ENCODE results near the gene IMPG1. TPM values are rescaled to one million over a fixed set of nuclear protein-coding genes. Genes with fewer than 3 reads are reported as not detected.

IMPG1 gene
- total RNA-seq, 6 experiments from 2014 or later: not detected

- TF ChIP-seq CTCF (IDR thresholded peaks at IDR 0.05) (no peak), POLR2A (IDR thresholded peaks at IDR 0.05) (no peak)
- intact Hi-C loops (cut with DNase I): no loop called here
- WGBS (ENCODE audit: insufficient coverage, low coverage, low lambda C conversion rate, missing lambda C conversion rate): 88% methylated on average over 4 of the region's 4 CpGs
- H3K4me3 ChIP-seq: no peak overlapping the region
- no peak for DNase-seq
- H3K4me1 ChIP-seq: no peaks in the 10 kb centered on the region
- H3K36me3 ChIP-seq: no peaks in the 10 kb centered on the region
- H3K27ac ChIP-seq: no peak overlapping the region
- H3K9me3 ChIP-seq: no peaks in the 10 kb centered on the region
- ATAC-seq: no peak
- no peaks in the 10 kb centered on the region for H3K27me3 ChIP-seq
These were observed 96.6 kb downstream of the IMPG1 start for GRCh38 chr6:75975904-75976303.

DNA sequence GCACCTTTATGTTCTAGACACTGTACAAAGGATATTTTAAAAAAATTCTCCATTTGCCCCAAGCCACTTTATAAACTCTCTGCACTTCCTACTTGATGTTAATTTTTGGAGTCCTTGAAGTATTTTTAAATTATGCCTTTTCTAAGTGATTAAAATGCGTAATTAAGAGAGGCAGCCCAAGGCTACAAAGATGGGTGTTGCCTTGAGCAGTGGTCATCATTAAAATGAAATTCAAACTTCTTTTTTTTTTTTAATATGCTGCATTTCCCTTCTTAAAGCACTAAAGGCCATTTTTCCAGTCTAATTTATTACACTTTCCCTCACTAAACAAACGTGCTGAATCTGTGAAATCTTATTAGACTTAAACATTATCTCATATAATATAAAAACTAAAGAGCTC is 102.4 kb downstream of the IMPG1 start:
- Histone ChIP-seq H3K9me3 (no peaks in the 10 kb centered on the region), H3K27me3 (no peaks in the 10 kb centered on the region), H3K4me1 (no peaks in the 10 kb centered on the region), H3K27ac (no peak overlapping the region), H3K36me3 (no peaks in the 10 kb centered on the region), H3K4me3 (no peak overlapping the region)
- intact Hi-C loops (cut with DNase I): no loop called here
- TF ChIP-seq POLR2A (IDR thresholded peaks at IDR 0.05): no peak
- no peak for TF ChIP-seq CTCF (IDR thresholded peaks at IDR 0.05)
- DNase-seq (no peak), ATAC-seq (no peak)
- WGBS (ENCODE audit: insufficient coverage, low coverage, low lambda C conversion rate, missing lambda C conversion rate): 58% methylated on average over 2 of the region's 2 CpGs

DNA sequence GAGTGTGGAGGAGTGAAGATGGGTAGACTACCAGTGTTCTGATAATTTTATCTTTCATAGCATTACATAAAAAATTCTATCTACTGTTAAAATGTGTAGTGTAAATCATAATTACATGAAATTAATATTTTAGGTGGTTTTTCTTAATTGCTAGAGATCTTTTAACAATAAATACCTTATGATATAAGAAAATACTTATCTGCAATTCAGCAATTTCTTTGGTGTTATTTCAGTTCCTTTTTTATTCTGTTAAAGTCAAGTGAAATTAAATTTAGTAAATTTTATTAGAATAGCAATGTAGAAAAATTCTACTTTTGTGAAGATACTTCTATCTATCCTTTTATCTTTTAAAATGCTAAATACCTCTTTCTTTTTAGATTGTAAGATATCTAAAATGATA is 104.3 kb downstream of the IMPG1 start:
- no peaks in the 10 kb centered on the region for H3K9me3 ChIP-seq

GRCh38 chr6:75963569-75963968 is 108.9 kb downstream of the IMPG1 start:
- WGBS (ENCODE audit: insufficient coverage, low coverage, low lambda C conversion rate, missing lambda C conversion rate): 61% methylated on average over 1 of the region's 1 CpG
- H3K36me3 ChIP-seq: no peaks in the 10 kb centered on the region
- no peaks in the 10 kb centered on the region for H3K27me3 ChIP-seq
- no peaks in the 10 kb centered on the region for H3K9me3 ChIP-seq
- intact Hi-C loops (cut with DNase I): no loop called here
- ATAC-seq (no peak), DNase-seq (no peak)
- H3K4me3 ChIP-seq: no peak overlapping the region
- H3K27ac ChIP-seq: no peak overlapping the region
- TF ChIP-seq CTCF (IDR thresholded peaks at IDR 0.05) (no peak), POLR2A (IDR thresholded peaks at IDR 0.05) (no peak)
- H3K4me1 ChIP-seq: no peaks in the 10 kb centered on the region

More for the DNA sequence above, 104.3 kb downstream of the IMPG1 start:
- Histone ChIP-seq H3K27me3 (no peaks in the 10 kb centered on the region), H3K4me3 (no peak overlapping the region), H3K36me3 (no peaks in the 10 kb centered on the region), H3K4me1 (no peaks in the 10 kb centered on the region), H3K27ac (no peak overlapping the region)
- DNase-seq (no peak), ATAC-seq (no peak)
- no peak for TF ChIP-seq CTCF (IDR thresholded peaks at IDR 0.05)
- TF ChIP-seq POLR2A (IDR thresholded peaks at IDR 0.05): no peak
- intact Hi-C loops (cut with DNase I): no loop called here

- intact Hi-C loops (cut with DNase I): no loop called here
- Histone ChIP-seq H3K27ac (no peak overlapping the region), H3K4me1 (no peaks in the 10 kb centered on the region), H3K4me3 (no peak overlapping the region), H3K27me3 (no peaks in the 10 kb centered on the region), H3K36me3 (no peaks in the 10 kb centered on the region), H3K9me3 (no peaks in the 10 kb centered on the region)
- DNase-seq (no peak), ATAC-seq (no peak)
- 40% methylated on average over 3 of the region's 3 CpGs for WGBS (ENCODE audit: insufficient coverage, low coverage, low lambda C conversion rate, missing lambda C conversion rate)
- TF ChIP-seq CTCF (IDR thresholded peaks at IDR 0.05) (no peak), POLR2A (IDR thresholded peaks at IDR 0.05) (no peak)
These were observed 120.3 kb downstream of the IMPG1 start for GRCh38 chr6:75952128-75952527.
